Neuronal stem cell (in vitro differentiated cells): ENCODE data around the gene PLOD2.

Experiments used
- DNase-seq: peaks from one replicate; pipeline ENCODE4 v3.0.0-alpha.2; 2013; ENCODE audit warnings: low spot score
- H2AFZ ChIP-seq: one replicate; pipeline ENCODE4 v1.6.1; 2013; ENCODE audit warnings: mild to moderate bottlenecking, low read length, inconsistent platforms
- H2AK5ac ChIP-seq: 2 replicates; pipeline ENCODE4 v1.6.1; 2013; ENCODE audit warnings: low read depth, mild to moderate bottlenecking, inconsistent platforms, low read length, moderate library complexity, mixed read lengths
- H2BK120ac ChIP-seq: 2 replicates; pipeline ENCODE4 v1.6.1; 2013; ENCODE audit warnings: low read depth, mild to moderate bottlenecking, inconsistent platforms, low read length, moderate library complexity, mixed read lengths
- H2BK12ac ChIP-seq: one replicate; pipeline ENCODE4 v1.6.1; 2013; ENCODE audit warnings: low read length, inconsistent platforms
- H2BK15ac ChIP-seq: 2 replicates; pipeline ENCODE4 v1.6.1; 2013; ENCODE audit warnings: mild to moderate bottlenecking, low read length, inconsistent platforms, mixed read lengths
- H2BK5ac ChIP-seq: one replicate; pipeline ENCODE4 v1.6.1; 2013; ENCODE audit warnings: inconsistent platforms, mild to moderate bottlenecking, low read length, moderate library complexity
- H3K14ac ChIP-seq: one replicate; pipeline ENCODE4 v1.6.1; 2013; ENCODE audit warnings: low read length, inconsistent platforms
- H3K18ac ChIP-seq: 2 replicates; pipeline ENCODE4 v1.6.1; 2013; ENCODE audit warnings: low read length, inconsistent platforms
- H3K23ac ChIP-seq: 2 replicates; pipeline ENCODE4 v1.6.1; 2013; ENCODE audit warnings: low read depth, mild to moderate bottlenecking, mixed read lengths, low read length, inconsistent platforms; ENCODE audit not compliant: poor library complexity
- H3K27ac ChIP-seq: replicated peaks from 3 replicates; pipeline ENCODE4 v1.5.1; 2013; ENCODE audit warnings: low read length, inconsistent platforms
- H3K27me3 ChIP-seq, 3 experiments: 2 replicates each; pipeline ENCODE4 v1.6.1; 2013; ENCODE audit warnings: low read length in 3 of 3, mild to moderate bottlenecking in 2 of 3, inconsistent platforms in 1 of 3, low read depth in 1 of 3, mixed read lengths in 1 of 3, moderate library complexity in 1 of 3; ENCODE audit not compliant: control insufficient read depth in 3 of 3, insufficient read depth in 3 of 3
- H3K36me3 ChIP-seq, 2 donors: replicated peaks in 1 of 2; 2 replicates each; pipeline ENCODE4 v1.6.1; 2013; ENCODE audit warnings: low read length in 2 of 2; ENCODE audit not compliant: control insufficient read depth in 2 of 2, insufficient read depth in 2 of 2
- H3K4ac ChIP-seq: 2 replicates; pipeline ENCODE4 v1.6.1; 2013; ENCODE audit warnings: inconsistent platforms, mild to moderate bottlenecking, low read length, moderate library complexity
- H3K4me1 ChIP-seq, 2 donors: 1 replicate in 1 of 2; 2 replicates in 1 of 2; pipeline ENCODE4 v1.6.1; 2013; ENCODE audit warnings: low read length in 2 of 2, low read depth in 1 of 2; ENCODE audit not compliant: control insufficient read depth in 2 of 2, insufficient read depth in 1 of 2
- H3K4me2 ChIP-seq: one replicate; pipeline ENCODE4 v1.6.1; 2013; ENCODE audit warnings: mild to moderate bottlenecking, low read length, inconsistent platforms; ENCODE audit not compliant: insufficient read depth, poor library complexity, severe bottlenecking
- H3K4me3 ChIP-seq, 2 donors: 2 replicates each; pipeline ENCODE4 v1.5.1; 2013; ENCODE audit warnings: low read length in 2 of 2, mild to moderate bottlenecking in 2 of 2, inconsistent platforms in 1 of 2, moderate library complexity in 1 of 2
- H3K79me1 ChIP-seq: one replicate; pipeline ENCODE4 v1.6.1; 2013; ENCODE audit warnings: low read depth, mild to moderate bottlenecking, inconsistent platforms, low read length, moderate library complexity
- H3K9ac ChIP-seq: one replicate; pipeline ENCODE4 v1.6.1; 2013; ENCODE audit warnings: mild to moderate bottlenecking, low read depth, low read length, inconsistent platforms; ENCODE audit not compliant: poor library complexity
- H3K9me3 ChIP-seq, 2 donors: replicated peaks in 1 of 2; 2 replicates each; pipeline versions ENCODE3 to v1.6.1; 2013; ENCODE audit warnings: low read length in 2 of 2, mild to moderate bottlenecking in 2 of 2, inconsistent platforms in 1 of 2, low read depth in 1 of 2, mixed read lengths in 1 of 2, moderate library complexity in 1 of 2; ENCODE audit not compliant: control insufficient read depth in 2 of 2, insufficient read depth in 1 of 2
- H4K8ac ChIP-seq: one replicate; pipeline ENCODE4 v1.6.1; 2013; ENCODE audit warnings: low read depth, mild to moderate bottlenecking, inconsistent platforms, low read length, moderate library complexity
- H4K91ac ChIP-seq: one replicate; pipeline ENCODE4 v1.6.1; 2013; ENCODE audit warnings: low read length, low read depth, mild to moderate bottlenecking, inconsistent platforms; ENCODE audit not compliant: poor library complexity
- whole genome bisulfite sequencing, 2 donors: extraction: QIAGEN DNeasy Blood & Tissue Kit; methylation state at CpG; one replicate each; pipeline ENCODE4 v1.1.7; 2013; ENCODE audit warnings: missing lambda C conversion rate in 2 of 2, mixed read lengths in 1 of 2; ENCODE audit not compliant: insufficient read length in 2 of 2, insufficient replicate concordance in 1 of 2; ENCODE audit errors: extremely low coverage in 2 of 2; 5-methylcytosine and 5-hydroxymethylcytosine counted together

PLOD2 gene

GRCh38 chr3:146191051-146191450, 30.1 kb upstream of the PLOD2 start:
- Histone ChIP-seq H3K23ac (no peak overlapping the region), H3K9ac (no peak overlapping the region), H2BK15ac (no peak overlapping the region), H3K14ac (no peak overlapping the region), H3K4me2 (no peak overlapping the region), H4K8ac (no peak overlapping the region), H3K4me3 (no peak overlapping the region), H2BK120ac (no peak overlapping the region), H2AFZ (no peak overlapping the region), H3K27ac (no peak overlapping the region), H2AK5ac (no peak overlapping the region), H3K36me3 (no peaks in the 10 kb centered on the region), H3K27me3 (no peaks in the 10 kb centered on the region), H2BK5ac (no peak overlapping the region), H4K91ac (no peak overlapping the region), H3K9me3 (no peaks in the 10 kb centered on the region), H3K4me1 (no peaks in the 10 kb centered on the region), H3K79me1 (no peaks in the 10 kb centered on the region), H3K4ac (no peak overlapping the region), H2BK12ac (no peak overlapping the region), H3K18ac (no peak overlapping the region)
- DNase-seq, result no peak
- no CpG with 5 or more reads among the region's 1 CpG for WGBS, 2 donors

GRCh38 chr3:146189519-146190173, 28.7 kb upstream of the PLOD2 start:
- Histone ChIP-seq H2BK15ac (no peak overlapping the region), H2BK120ac (no peak overlapping the region), H3K27ac (no peak overlapping the region), H3K4ac (no peak overlapping the region), H3K9ac (no peak overlapping the region), H3K4me1 (no peaks in the 10 kb centered on the region), H3K23ac (no peak overlapping the region), H4K91ac (no peak overlapping the region), H3K14ac (no peak overlapping the region), H2BK5ac (no peak overlapping the region), H3K27me3 (no peaks in the 10 kb centered on the region), H3K9me3 (no peaks in the 10 kb centered on the region), H2AK5ac (no peak overlapping the region), H3K18ac (no peak overlapping the region), H3K79me1 (no peaks in the 10 kb centered on the region), H3K4me2 (no peak overlapping the region), H3K36me3 (no peaks in the 10 kb centered on the region), H2AFZ (peak overlapping the region; percentile 12), H3K4me3 (no peak overlapping the region), H4K8ac (no peak overlapping the region), H2BK12ac (no peak overlapping the region)
- DNase-seq, result peak; percentile 41
- no CpG with 5 or more reads among the region's 6 CpGs for WGBS, 2 donors

- H3K4ac ChIP-seq, result no peak overlapping the region
- no peak overlapping the region for H2BK5ac ChIP-seq
Measured at GRCh38 chr3:146187334-146187950, 26.5 kb upstream of the PLOD2 start.

GRCh38 chr3:146184241-146185015, 23.4 kb upstream of the PLOD2 start:
- H2BK15ac ChIP-seq, result no peak overlapping the region
- WGBS, 2 donors, result no CpG with 5 or more reads among the region's 2 CpGs
- no peak overlapping the region for H2BK12ac ChIP-seq
- H3K9ac ChIP-seq, result no peak overlapping the region
- H3K4me2 ChIP-seq, result no peak overlapping the region
- no peak overlapping the region for H2AK5ac ChIP-seq
- no peak overlapping the region for H2AFZ ChIP-seq
- no peak overlapping the region for H3K4ac ChIP-seq
- H3K4me3 ChIP-seq, result no peak overlapping the region
- H3K23ac ChIP-seq, result no peak overlapping the region
- no peaks in the 10 kb centered on the region for H3K36me3 ChIP-seq
- no peak overlapping the region for H2BK5ac ChIP-seq
- H3K18ac ChIP-seq, result no peak overlapping the region
- H2BK120ac ChIP-seq, result no peak overlapping the region
- no peak overlapping the region for H3K27ac ChIP-seq
- no peak overlapping the region for H4K91ac ChIP-seq
- H4K8ac ChIP-seq, result no peak overlapping the region
- no peaks in the 10 kb centered on the region for H3K27me3 ChIP-seq
- no peaks in the 10 kb centered on the region for H3K4me1 ChIP-seq
- no peak overlapping the region for H3K14ac ChIP-seq
- no peaks in the 10 kb centered on the region for H3K9me3 ChIP-seq
- no peak for DNase-seq
- H3K79me1 ChIP-seq, result no peaks in the 10 kb centered on the region

More at GRCh38 chr3:146187334-146187950, 26.5 kb upstream of the PLOD2 start:
- Histone ChIP-seq H3K9ac (no peak overlapping the region), H2BK15ac (no peak overlapping the region), H3K4me2 (no peak overlapping the region), H3K27ac (no peak overlapping the region), H2AK5ac (no peak overlapping the region), H2BK12ac (no peak overlapping the region), H3K23ac (no peak overlapping the region), H3K14ac (no peak overlapping the region), H3K4me3 (no peak overlapping the region), H3K27me3 (no peaks in the 10 kb centered on the region), H4K8ac (no peak overlapping the region), H2AFZ (no peak overlapping the region), H3K36me3 (no peaks in the 10 kb centered on the region), H3K9me3 (no peaks in the 10 kb centered on the region), H3K79me1 (no peaks in the 10 kb centered on the region), H2BK120ac (no peak overlapping the region), H4K91ac (no peak overlapping the region), H3K18ac (no peak overlapping the region), H3K4me1 (no peaks in the 10 kb centered on the region)
- WGBS, 2 donors, result no CpG with 5 or more reads among the region's 2 CpGs
- DNase-seq, result peak; percentile 11
